ENCODE results near the gene NAA38.

The NAA38 gene

GRCh38 chr17:7862692-7863437, 5.5 kb upstream of the NAA38 start:
- Histone ChIP-seq H3K4me3 (ENCODE audit: low read depth in 1 of 2, low read length in 2 of 2) (no peak overlapping the region), H3K9me3 (ENCODE audit: insufficient read depth, low read length, severe bottlenecking) (no peaks in the 10 kb centered on the region), H3K27ac (ENCODE audit: low read length) (no peak overlapping the region), H3K4me2 (ENCODE audit: insufficient read depth, low read length) (no peak overlapping the region), H3K79me2 (ENCODE audit: insufficient read depth, low read length) (peaks cover 17% of the 10 kb centered on the region), H3K4me1 (ENCODE audit: insufficient read depth, low read length) (peaks cover 19% of the 10 kb centered on the region), H2AFZ (ENCODE audit: low read depth, low read length) (no peak overlapping the region), H3K36me3 (ENCODE audit: insufficient read depth, low read length) (peaks cover 18% of the 10 kb centered on the region), H3K9ac (ENCODE audit: low read depth, low read length) (no peak overlapping the region), H4K20me1 (ENCODE audit: insufficient read depth, low read length) (no peaks in the 10 kb centered on the region), H3K27me3 (ENCODE audit: insufficient read depth, low read length, poor library complexity) (no peaks in the 10 kb centered on the region)
- TF ChIP-seq CTCF (IDR thresholded peaks at IDR 0.05; ENCODE audit: borderline replicate concordance, extremely low read depth, low read length, poor library complexity, severe bottlenecking), result peak; percentile 77
- no peak for TF ChIP-seq EZH2 (IDR thresholded peaks at IDR 0.05; ENCODE audit: borderline replicate concordance, low read depth, low read length, severe bottlenecking)
- ATAC-seq (ENCODE audit: insufficient read depth, low read depth) (no peak), DNase-seq (peak; percentile 66)

- H3K9me3 ChIP-seq (ENCODE audit: insufficient read depth, low read length, severe bottlenecking), result no peaks in the 10 kb centered on the region
- H3K4me3 ChIP-seq (ENCODE audit: low read depth in 1 of 2, low read length in 2 of 2), result peak overlapping the region in 1 of 2 experiments; percentile 73; a peak in 3 of 4 replicates
- peak overlapping the region; percentile 79 for H3K9ac ChIP-seq (ENCODE audit: low read depth, low read length)
- ATAC-seq (ENCODE audit: insufficient read depth, low read depth), result no peak
- no peak overlapping the region for H2AFZ ChIP-seq (ENCODE audit: low read depth, low read length)
- peaks cover 35% of the 10 kb centered on the region for H3K79me2 ChIP-seq (ENCODE audit: insufficient read depth, low read length)
- no peaks in the 10 kb centered on the region; the same call in 1 of the 2 replicates for H4K20me1 ChIP-seq (ENCODE audit: insufficient read depth, low read length)
- H3K27me3 ChIP-seq (ENCODE audit: insufficient read depth, low read length, poor library complexity), result no peaks in the 10 kb centered on the region
- H3K4me1 ChIP-seq (ENCODE audit: insufficient read depth, low read length), result peaks cover 38% of the 10 kb centered on the region
- peaks cover 26% of the 10 kb centered on the region for H3K36me3 ChIP-seq (ENCODE audit: insufficient read depth, low read length)
- H3K27ac ChIP-seq (ENCODE audit: low read length), result peak overlapping the region; percentile 98; the same call in 1 of the 2 replicates
- no peak for DNase-seq
- H3K4me2 ChIP-seq (ENCODE audit: insufficient read depth, low read length), result peak overlapping the region; percentile 100
- no peak for TF ChIP-seq CTCF (IDR thresholded peaks at IDR 0.05; ENCODE audit: borderline replicate concordance, extremely low read depth, low read length, poor library complexity, severe bottlenecking)
- no peak for TF ChIP-seq EZH2 (IDR thresholded peaks at IDR 0.05; ENCODE audit: borderline replicate concordance, low read depth, low read length, severe bottlenecking)
Measured at GRCh38 chr17:7859028-7859427, 1.7 kb upstream of the NAA38 start.

- peak overlapping the region; percentile 100 for H3K4me2 ChIP-seq (ENCODE audit: insufficient read depth, low read length)
- peak overlapping the region; percentile 73 to 83 for H3K4me3 ChIP-seq (ENCODE audit: low read depth in 1 of 2, low read length in 2 of 2)
- no peak for DNase-seq
- H3K79me2 ChIP-seq (ENCODE audit: insufficient read depth, low read length), result peaks cover 35% of the 10 kb centered on the region
- peaks cover 38% of the 10 kb centered on the region for H3K4me1 ChIP-seq (ENCODE audit: insufficient read depth, low read length)
- H3K27me3 ChIP-seq (ENCODE audit: insufficient read depth, low read length, poor library complexity), result no peaks in the 10 kb centered on the region
- no peak for TF ChIP-seq CTCF (IDR thresholded peaks at IDR 0.05; ENCODE audit: borderline replicate concordance, extremely low read depth, low read length, poor library complexity, severe bottlenecking)
- TF ChIP-seq EZH2 (IDR thresholded peaks at IDR 0.05; ENCODE audit: borderline replicate concordance, low read depth, low read length, severe bottlenecking), result no peak
- ATAC-seq (ENCODE audit: insufficient read depth, low read depth), result no peak
- H3K27ac ChIP-seq (ENCODE audit: low read length), result peak overlapping the region; percentile 98
- peak overlapping the region; percentile 79 for H3K9ac ChIP-seq (ENCODE audit: low read depth, low read length)
- H4K20me1 ChIP-seq (ENCODE audit: insufficient read depth, low read length), result no peaks in the 10 kb centered on the region; the same call in 1 of the 2 replicates
- peak overlapping the region; percentile 96 for H2AFZ ChIP-seq (ENCODE audit: low read depth, low read length)
- H3K36me3 ChIP-seq (ENCODE audit: insufficient read depth, low read length), result peaks cover 26% of the 10 kb centered on the region
- no peaks in the 10 kb centered on the region for H3K9me3 ChIP-seq (ENCODE audit: insufficient read depth, low read length, severe bottlenecking)
Measured at GRCh38 chr17:7858522-7858810, 1.1 kb upstream of the NAA38 start.
